ENCODE results near the gene SKAP1.

DNA sequence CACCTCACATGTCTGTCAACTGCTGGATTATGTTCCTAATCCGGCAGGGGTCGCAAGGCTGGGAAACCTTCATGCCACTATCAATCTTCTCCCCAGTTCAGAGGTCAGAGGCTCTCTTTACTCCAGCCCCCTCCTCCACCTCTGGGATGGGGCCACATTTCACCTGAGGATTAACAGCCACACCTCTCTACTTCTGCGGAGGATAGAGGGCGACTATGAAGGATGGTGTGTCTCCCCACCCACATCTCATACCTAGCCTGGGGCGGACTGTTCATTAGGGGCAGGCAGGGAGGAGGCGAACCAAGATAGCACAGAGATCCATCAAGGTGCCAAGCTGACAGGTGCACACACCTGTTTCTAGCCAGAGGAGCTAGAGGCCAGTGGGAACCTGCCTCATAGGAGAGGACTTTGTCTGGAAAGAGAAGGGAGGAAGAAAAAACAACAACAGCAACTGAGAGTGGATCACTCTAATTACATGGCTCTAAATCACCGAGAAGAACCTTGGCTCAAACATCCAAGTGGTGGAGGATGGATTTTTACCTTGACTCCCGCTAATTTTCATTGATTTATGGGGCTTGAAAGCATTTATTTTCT lies 41.9 kb upstream of the SKAP1 start:
- TF ChIP-seq, protein P1, sequence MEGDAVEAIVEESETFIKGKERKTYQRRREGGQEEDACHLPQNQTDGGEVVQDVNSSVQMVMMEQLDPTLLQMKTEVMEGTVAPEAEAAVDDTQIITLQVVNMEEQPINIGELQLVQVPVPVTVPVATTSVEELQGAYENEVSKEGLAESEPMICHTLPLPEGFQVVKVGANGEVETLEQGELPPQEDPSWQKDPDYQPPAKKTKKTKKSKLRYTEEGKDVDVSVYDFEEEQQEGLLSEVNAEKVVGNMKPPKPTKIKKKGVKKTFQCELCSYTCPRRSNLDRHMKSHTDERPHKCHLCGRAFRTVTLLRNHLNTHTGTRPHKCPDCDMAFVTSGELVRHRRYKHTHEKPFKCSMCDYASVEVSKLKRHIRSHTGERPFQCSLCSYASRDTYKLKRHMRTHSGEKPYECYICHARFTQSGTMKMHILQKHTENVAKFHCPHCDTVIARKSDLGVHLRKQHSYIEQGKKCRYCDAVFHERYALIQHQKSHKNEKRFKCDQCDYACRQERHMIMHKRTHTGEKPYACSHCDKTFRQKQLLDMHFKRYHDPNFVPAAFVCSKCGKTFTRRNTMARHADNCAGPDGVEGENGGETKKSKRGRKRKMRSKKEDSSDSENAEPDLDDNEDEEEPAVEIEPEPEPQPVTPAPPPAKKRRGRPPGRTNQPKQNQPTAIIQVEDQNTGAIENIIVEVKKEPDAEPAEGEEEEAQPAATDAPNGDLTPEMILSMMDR (IDR thresholded peaks at IDR 0.05 in 4 of 5, conservative IDR thresholded peaks at IDR 0.05 in 1 of 5): no peak
- no peak for TF ChIP-seq POLR2A (IDR thresholded peaks at IDR 0.05)

Data from gastrocnemius medialis (tissue), 4 donors.